ENCODE data around the gene CARD9. TPM values are rescaled to one million over a fixed set of nuclear protein-coding genes. Genes with fewer than 3 reads are reported as not detected.

CARD9 gene
- total RNA-seq, 4 donors from 2014 or later: 2.3 to 7.4 (median 3.3) TPM

GRCh38 chr9:136379891-136380290, 6.4 kb upstream of the CARD9 start:
- Histone ChIP-seq H3K27me3 (no peaks in the 10 kb centered on the region), H3K4me1 (no peaks in the 10 kb centered on the region), H3K36me3 (peaks cover 70% of the 10 kb centered on the region), H3K27ac (no peak overlapping the region), H3K9me3 (no peaks in the 10 kb centered on the region), H3K4me3 (no peak overlapping the region)
- WGBS: 94% methylated on average over 3 of the region's 11 CpGs
- DNase-seq (ENCODE audit: low spot score in 2 of 2): no peak
- no peak for TF ChIP-seq CTCF (IDR thresholded peaks at IDR 0.05)
- TF ChIP-seq POLR2AphosphoS5 (IDR thresholded peaks at IDR 0.05): no peak
- TF ChIP-seq POLR2A (IDR thresholded peaks at IDR 0.05): no peak
- TF ChIP-seq EP300 (IDR thresholded peaks at IDR 0.05): no peak

GRCh38 chr9:136379401-136379800, 5.9 kb upstream of the CARD9 start:
- no peaks in the 10 kb centered on the region for H3K27me3 ChIP-seq
- H3K4me1 ChIP-seq: no peaks in the 10 kb centered on the region
- no peak overlapping the region for H3K27ac ChIP-seq
- H3K4me3 ChIP-seq: no peak overlapping the region
- H3K9me3 ChIP-seq: no peaks in the 10 kb centered on the region
- DNase-seq (ENCODE audit: low spot score in 2 of 2): no peak
- no peak for TF ChIP-seq CTCF (IDR thresholded peaks at IDR 0.05)
- no peak for TF ChIP-seq POLR2A (IDR thresholded peaks at IDR 0.05)
- TF ChIP-seq EP300 (IDR thresholded peaks at IDR 0.05): no peak
- no peak for TF ChIP-seq POLR2AphosphoS5 (IDR thresholded peaks at IDR 0.05)
- WGBS: 87% methylated on average over 3 of the region's 11 CpGs
- peaks cover 65% of the 10 kb centered on the region for H3K36me3 ChIP-seq

- no peak overlapping the region for H3K4me3 ChIP-seq
- no peak overlapping the region for H3K27ac ChIP-seq
- no peaks in the 10 kb centered on the region for H3K27me3 ChIP-seq
- no peak for TF ChIP-seq CTCF (IDR thresholded peaks at IDR 0.05)
- no peak for TF ChIP-seq POLR2AphosphoS5 (IDR thresholded peaks at IDR 0.05)
- TF ChIP-seq POLR2A (IDR thresholded peaks at IDR 0.05): no peak
- TF ChIP-seq EP300 (IDR thresholded peaks at IDR 0.05): no peak
- peaks cover 61% of the 10 kb centered on the region for H3K36me3 ChIP-seq
- H3K9me3 ChIP-seq: no peaks in the 10 kb centered on the region
- DNase-seq (ENCODE audit: low spot score in 2 of 2): no peak
- 92% methylated on average over 8 of the region's 18 CpGs for WGBS
- H3K4me1 ChIP-seq: peaks cover under 1% of the 10 kb centered on the region
These were observed 5.5 kb upstream of the CARD9 start for GRCh38 chr9:136379003-136379287.

GRCh38 chr9:136378170-136379002, 4.9 kb upstream of the CARD9 start:
- H3K36me3 ChIP-seq: peaks cover 57% of the 10 kb centered on the region
- no peaks in the 10 kb centered on the region for H3K9me3 ChIP-seq
- H3K4me1 ChIP-seq: peaks cover 6% of the 10 kb centered on the region
- no peak for DNase-seq (ENCODE audit: low spot score in 2 of 2)
- TF ChIP-seq EP300 (IDR thresholded peaks at IDR 0.05): no peak
- TF ChIP-seq CTCF (IDR thresholded peaks at IDR 0.05): no peak
- no peak for TF ChIP-seq POLR2AphosphoS5 (IDR thresholded peaks at IDR 0.05)
- no peak for TF ChIP-seq POLR2A (IDR thresholded peaks at IDR 0.05)
- WGBS: 83% methylated on average over 21 of the region's 28 CpGs
- H3K27me3 ChIP-seq: no peaks in the 10 kb centered on the region
- no peak overlapping the region for H3K27ac ChIP-seq
- H3K4me3 ChIP-seq: no peak overlapping the region

- Histone ChIP-seq H3K36me3 (peaks cover 48% of the 10 kb centered on the region), H3K4me3 (no peak overlapping the region), H3K27ac (no peak overlapping the region), H3K27me3 (no peaks in the 10 kb centered on the region), H3K9me3 (no peaks in the 10 kb centered on the region), H3K4me1 (peaks cover 14% of the 10 kb centered on the region)
- TF ChIP-seq CTCF (IDR thresholded peaks at IDR 0.05): no peak
- DNase-seq (ENCODE audit: low spot score in 2 of 2): no peak
- 100% methylated on average over 1 of the region's 32 CpGs for WGBS
These were observed 4.1 kb upstream of the CARD9 start for GRCh38 chr9:136377341-136378169.

Measured in suprapubic skin (tissue), 4 donors.